ENCODE data around the gene NOP58. TPM values are rescaled to one million over a fixed set of nuclear protein-coding genes. Genes with fewer than 3 reads are reported as not detected.

The NOP58 gene
- total and polyA plus RNA-seq, 10 of the 15 experiments (the other 5 are each of a cell fraction or from before 2014, with no cell fraction given), result 131 to 327 (median 217) TPM

DNA sequence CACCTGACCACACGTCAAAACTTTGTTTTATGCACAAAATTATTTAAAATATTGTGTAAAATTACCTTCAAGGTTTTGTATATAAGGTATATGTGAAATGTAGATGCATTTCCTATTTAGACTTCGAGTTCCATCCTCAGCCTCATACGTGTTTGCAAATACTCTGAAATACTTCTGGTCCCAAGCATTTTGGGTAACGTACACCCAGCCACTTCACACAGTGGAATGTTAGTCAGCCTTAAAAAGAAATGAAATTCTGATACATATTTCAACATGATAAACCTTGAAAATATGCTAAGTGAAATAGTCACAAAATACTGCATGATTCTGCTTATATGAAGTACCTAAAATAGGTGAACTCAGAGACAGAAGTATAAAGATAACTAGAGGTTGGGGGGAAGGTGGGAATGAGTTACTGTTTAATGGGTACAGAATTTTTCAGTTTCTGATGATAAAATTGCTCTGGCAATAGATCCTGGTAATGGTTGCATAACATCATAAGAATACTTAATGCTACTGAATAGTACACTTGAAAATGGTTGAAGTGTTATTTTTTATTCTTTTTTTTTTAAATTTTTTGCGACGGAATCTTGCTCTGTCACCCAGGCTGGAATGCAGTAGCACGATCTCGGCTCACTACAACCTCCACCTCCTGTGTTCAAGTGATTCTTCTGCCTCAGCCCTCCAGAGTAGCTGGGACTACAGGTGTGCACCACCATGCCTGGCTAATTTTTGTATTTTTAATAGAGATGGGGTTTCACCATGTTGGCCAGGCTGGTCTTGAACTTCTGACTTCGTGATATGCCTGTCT is 24.0 kb downstream of the NOP58 start:
- Histone ChIP-seq H3K4me3 (no peak overlapping the region), H3K27ac (ENCODE audit: control insufficient read depth, insufficient read depth) (no peak overlapping the region), H3K9me3 (replicated peaks; ENCODE audit: control insufficient read depth, insufficient read depth, low read length) (no peaks in the 10 kb centered on the region), H3K4me2 (ENCODE audit: control insufficient read depth, insufficient read depth) (no peak overlapping the region), H4K20me1 (ENCODE audit: control insufficient read depth, insufficient read depth) (no peaks in the 10 kb centered on the region), H3K9ac (ENCODE audit: control insufficient read depth, insufficient read depth, low read length) (no peak overlapping the region), H3K36me3 (ENCODE audit: control insufficient read depth in 2 of 2, insufficient read depth in 2 of 2, low read length in 1 of 2) (peaks cover 3 to 54% of the 10 kb centered on the region in 2 experiments), H3K79me2 (ENCODE audit: control insufficient read depth, insufficient read depth, low read length) (peaks cover 3% of the 10 kb centered on the region), H2AFZ (ENCODE audit: control insufficient read depth, low read depth, low read length) (no peak overlapping the region), H3K27me3 (replicated peaks in 1 of 2; ENCODE audit: control insufficient read depth in 2 of 2, insufficient read depth in 2 of 2, low read length in 1 of 2) (no peaks in the 10 kb centered on the region), H3K4me1 (ENCODE audit: control insufficient read depth, insufficient read depth, low read length) (no peaks in the 10 kb centered on the region)
- ChIA-PET CTCF (no interaction called here), POLR2A (no interaction called here), RAD21 (ENCODE audit: unreplicated experiment) (no interaction called here), SMC1A (ENCODE audit: uncharacterized antibody, unreplicated experiment) (no interaction called here)
- intact Hi-C loops (cut with micrococcal nuclease; ENCODE audit: unreplicated experiment), result no loop called here
- ATAC-seq, result no peak
- no TSS peak for BruUV-seq (replicated peaks)
- WGBS (ENCODE audit: insufficient coverage, insufficient replicate concordance, low lambda C conversion rate, missing lambda C conversion rate), result 87% methylated on average over 9 of the region's 9 CpGs
- no peak for FAIRE-seq
- in situ Hi-C loops (cut with MboI), result no loop called here
- DNase-seq (ENCODE audit: low read depth, low spot score), result no peak
- TF ChIP-seq SREBF2 (IDR thresholded peaks at IDR 0.05; ENCODE audit: low read length), result no peak
- TF ChIP-seq MXI1 (IDR thresholded peaks at IDR 0.05; ENCODE audit: low read depth, low read length), result no peak
- no peak for TF ChIP-seq ASH2L (IDR thresholded peaks at IDR 0.05; ENCODE audit: borderline replicate concordance, low read depth)
- TF ChIP-seq TBL1XR1 (IDR thresholded peaks at IDR 0.05; ENCODE audit: low read depth, low read length), result no peak

DNA sequence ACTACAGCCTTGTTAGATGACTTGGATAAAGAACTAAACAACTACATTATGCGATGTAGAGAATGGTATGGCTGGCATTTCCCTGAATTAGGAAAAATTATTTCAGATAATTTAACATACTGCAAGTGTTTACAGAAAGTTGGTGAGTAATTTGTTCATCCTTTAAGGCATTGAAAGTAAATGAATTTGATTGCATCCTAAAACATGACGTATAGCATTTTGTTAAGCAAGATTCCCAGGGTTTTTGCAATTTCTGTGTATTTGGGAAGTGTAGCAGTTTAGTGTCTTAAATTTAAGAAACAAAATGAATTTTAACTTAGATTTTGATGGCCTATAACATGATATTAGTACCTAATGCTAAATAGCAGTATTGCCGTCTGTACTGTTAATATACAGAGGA is 24.8 kb downstream of the NOP58 start:
- 98% methylated on average over 3 of the region's 3 CpGs for WGBS (ENCODE audit: insufficient coverage, insufficient replicate concordance, low lambda C conversion rate, missing lambda C conversion rate)
- H3K36me3 ChIP-seq (ENCODE audit: control insufficient read depth in 2 of 2, insufficient read depth in 2 of 2, low read length in 1 of 2), result peaks cover 3 to 51% of the 10 kb centered on the region in 2 experiments
- in situ Hi-C loops (cut with MboI) (no loop called here), intact Hi-C loops (cut with micrococcal nuclease; ENCODE audit: unreplicated experiment) (no loop called here)
- no peak for FAIRE-seq
- H4K20me1 ChIP-seq (ENCODE audit: control insufficient read depth, insufficient read depth), result no peaks in the 10 kb centered on the region
- ChIA-PET POLR2A (interaction anchor here (0.6 kb wide), 1 partner anchor 24 kb away, joined by 4 read pairs; no protein-coding TSS in a partner anchor), RAD21 (ENCODE audit: unreplicated experiment) (no interaction called here), CTCF (interaction anchor here (1.0 kb wide), 1 partner anchor 9 kb away, joined by 3 read pairs; no protein-coding TSS in a partner anchor), SMC1A (ENCODE audit: uncharacterized antibody, unreplicated experiment) (no interaction called here)
- H3K4me1 ChIP-seq (ENCODE audit: control insufficient read depth, insufficient read depth, low read length), result no peaks in the 10 kb centered on the region
- no peak for TF ChIP-seq ZZZ3 (IDR thresholded peaks at IDR 0.05; ENCODE audit: control insufficient read depth, insufficient read length, low read depth)
- no peak for TF ChIP-seq TAF1 (IDR thresholded peaks at IDR 0.05; ENCODE audit: borderline replicate concordance, low read depth, low read length)
- peaks cover 3% of the 10 kb centered on the region for H3K79me2 ChIP-seq (ENCODE audit: control insufficient read depth, insufficient read depth, low read length)
- no peak overlapping the region for H2AFZ ChIP-seq (ENCODE audit: control insufficient read depth, low read depth, low read length)
- no peaks in the 10 kb centered on the region for H3K9me3 ChIP-seq (replicated peaks; ENCODE audit: control insufficient read depth, insufficient read depth, low read length)
- H3K27ac ChIP-seq (ENCODE audit: control insufficient read depth, insufficient read depth), result no peak overlapping the region
- no peak overlapping the region for H3K4me2 ChIP-seq (ENCODE audit: control insufficient read depth, insufficient read depth)
- ATAC-seq, result no peak
- H3K9ac ChIP-seq (ENCODE audit: control insufficient read depth, insufficient read depth, low read length), result no peak overlapping the region
- H3K4me3 ChIP-seq, result no peak overlapping the region
- DNase-seq (ENCODE audit: low read depth, low spot score), result no peak
- H3K27me3 ChIP-seq (replicated peaks in 1 of 2; ENCODE audit: control insufficient read depth in 2 of 2, insufficient read depth in 2 of 2, low read length in 1 of 2), result no peaks in the 10 kb centered on the region
- no TSS peak for BruUV-seq (replicated peaks)

Measured in GM12878 (cell line).